ENCODE results near the gene DAZAP1.

DAZAP1 gene

DNA sequence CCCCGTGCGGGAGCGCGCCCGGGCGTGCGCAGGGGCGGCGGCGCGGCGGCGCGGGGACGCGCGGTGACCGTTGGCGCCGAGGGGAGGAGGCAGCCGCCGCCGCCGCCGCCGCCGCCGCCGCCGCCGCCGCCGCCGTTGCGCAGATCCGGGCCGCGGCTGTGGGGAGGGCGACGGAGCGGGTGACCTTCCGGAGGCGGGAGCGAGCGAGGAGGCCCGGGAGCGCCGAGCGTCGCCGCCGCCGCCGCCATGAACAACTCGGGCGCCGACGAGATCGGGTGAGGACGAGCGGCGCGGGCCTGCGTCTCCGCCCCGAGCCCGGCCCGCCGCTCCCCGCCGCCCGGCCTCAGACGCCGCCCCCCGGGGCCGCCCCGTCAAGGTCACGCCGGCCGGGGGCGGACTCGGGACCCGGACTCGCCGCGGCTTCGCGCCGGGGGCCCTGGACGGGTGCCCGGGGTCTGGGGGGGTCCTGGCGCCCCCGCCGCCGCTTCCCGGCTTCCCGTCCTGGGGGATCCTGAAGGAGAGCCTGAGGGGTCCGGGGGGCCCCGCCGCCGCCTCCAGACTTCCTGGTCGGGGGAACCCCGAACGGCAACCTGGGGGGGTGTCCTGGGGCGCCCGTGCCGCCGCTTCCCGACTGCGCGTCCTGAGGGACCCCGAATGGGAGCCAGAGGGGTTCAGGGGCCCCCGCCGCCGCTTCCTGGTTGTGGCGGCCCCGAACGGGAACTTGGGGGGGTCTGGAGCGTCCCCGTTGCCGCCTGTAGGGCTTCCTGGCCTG is at the start of gene DAZAP1:
DAZAP1 (plus strand) TSS at position 59 of the 772 bp plus-strand sequence; CDS start at position 247, 188 bp downstream.
- TF ChIP-seq, protein P1, sequence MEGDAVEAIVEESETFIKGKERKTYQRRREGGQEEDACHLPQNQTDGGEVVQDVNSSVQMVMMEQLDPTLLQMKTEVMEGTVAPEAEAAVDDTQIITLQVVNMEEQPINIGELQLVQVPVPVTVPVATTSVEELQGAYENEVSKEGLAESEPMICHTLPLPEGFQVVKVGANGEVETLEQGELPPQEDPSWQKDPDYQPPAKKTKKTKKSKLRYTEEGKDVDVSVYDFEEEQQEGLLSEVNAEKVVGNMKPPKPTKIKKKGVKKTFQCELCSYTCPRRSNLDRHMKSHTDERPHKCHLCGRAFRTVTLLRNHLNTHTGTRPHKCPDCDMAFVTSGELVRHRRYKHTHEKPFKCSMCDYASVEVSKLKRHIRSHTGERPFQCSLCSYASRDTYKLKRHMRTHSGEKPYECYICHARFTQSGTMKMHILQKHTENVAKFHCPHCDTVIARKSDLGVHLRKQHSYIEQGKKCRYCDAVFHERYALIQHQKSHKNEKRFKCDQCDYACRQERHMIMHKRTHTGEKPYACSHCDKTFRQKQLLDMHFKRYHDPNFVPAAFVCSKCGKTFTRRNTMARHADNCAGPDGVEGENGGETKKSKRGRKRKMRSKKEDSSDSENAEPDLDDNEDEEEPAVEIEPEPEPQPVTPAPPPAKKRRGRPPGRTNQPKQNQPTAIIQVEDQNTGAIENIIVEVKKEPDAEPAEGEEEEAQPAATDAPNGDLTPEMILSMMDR (IDR thresholded peaks at IDR 0.05) = no peak

DNA sequence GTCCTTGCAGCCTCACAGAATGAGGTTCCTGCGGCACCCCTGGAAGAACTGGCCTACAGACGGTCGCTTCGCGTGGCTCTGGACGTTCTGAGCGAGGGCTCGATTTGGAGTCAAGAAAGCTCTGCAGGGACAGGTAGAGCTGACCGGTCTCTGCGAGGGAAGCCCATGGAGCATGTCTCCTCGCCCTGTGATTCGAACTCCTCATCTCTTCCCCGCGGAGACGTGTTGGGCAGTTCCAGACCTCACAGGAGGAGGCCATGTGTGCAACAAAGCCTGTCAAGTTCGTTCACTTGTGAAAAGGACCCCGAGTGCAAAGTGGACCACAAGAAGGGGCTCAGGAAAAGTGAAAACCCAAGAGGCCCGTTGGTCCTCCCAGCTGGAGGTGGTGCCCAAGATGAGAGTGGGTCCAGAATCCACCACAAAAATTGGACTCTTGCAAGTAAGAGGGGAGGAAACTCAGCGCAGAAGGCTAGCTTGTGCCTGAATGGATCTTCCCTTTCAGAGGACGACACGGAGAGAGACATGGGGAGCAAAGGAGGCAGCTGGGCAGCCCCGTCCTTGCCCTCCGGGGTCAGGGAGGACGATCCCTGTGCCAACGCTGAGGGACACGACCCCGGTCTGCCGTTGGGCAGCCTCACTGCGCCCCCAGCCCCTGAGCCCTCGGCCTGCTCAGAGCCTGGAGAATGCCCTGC is 47.1 kb upstream of the DAZAP1 start:
- TF ChIP-seq, protein P1 (IDR thresholded peaks at IDR 0.05) = no peak

DNA sequence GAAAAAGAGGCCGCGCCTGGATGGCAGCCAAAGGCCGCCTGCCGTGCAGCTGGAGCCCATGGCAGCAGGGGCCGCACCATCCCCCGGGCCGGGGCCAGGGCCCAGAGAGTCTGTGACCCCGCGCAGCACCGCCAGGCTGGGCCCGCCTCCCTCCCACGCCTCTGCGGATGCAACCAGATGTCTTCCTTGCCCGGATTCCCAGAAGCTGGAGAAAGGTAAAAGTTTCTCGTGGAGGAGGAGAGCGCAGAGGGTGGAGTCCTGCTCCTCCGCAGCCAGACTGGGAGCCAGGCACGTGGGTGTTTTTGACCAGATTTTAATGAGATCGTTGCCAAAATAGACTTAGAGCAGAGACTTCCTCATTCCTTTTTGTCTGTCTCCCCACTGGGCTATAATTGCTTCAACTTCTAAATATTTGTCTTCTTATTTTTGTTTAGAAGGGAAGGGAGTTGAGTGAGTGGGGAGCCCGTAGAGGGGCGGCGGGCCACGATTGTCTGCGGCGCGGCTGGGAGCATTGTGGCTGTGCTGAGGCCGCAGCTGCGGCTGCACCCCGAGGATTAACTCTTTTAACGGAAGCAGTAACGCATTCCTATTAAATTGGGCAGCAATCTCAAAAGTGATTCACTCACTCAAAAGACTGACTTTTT is 46.4 kb upstream of the DAZAP1 start:
- TF ChIP-seq, protein P1 (IDR thresholded peaks at IDR 0.05) = no peak

DNA sequence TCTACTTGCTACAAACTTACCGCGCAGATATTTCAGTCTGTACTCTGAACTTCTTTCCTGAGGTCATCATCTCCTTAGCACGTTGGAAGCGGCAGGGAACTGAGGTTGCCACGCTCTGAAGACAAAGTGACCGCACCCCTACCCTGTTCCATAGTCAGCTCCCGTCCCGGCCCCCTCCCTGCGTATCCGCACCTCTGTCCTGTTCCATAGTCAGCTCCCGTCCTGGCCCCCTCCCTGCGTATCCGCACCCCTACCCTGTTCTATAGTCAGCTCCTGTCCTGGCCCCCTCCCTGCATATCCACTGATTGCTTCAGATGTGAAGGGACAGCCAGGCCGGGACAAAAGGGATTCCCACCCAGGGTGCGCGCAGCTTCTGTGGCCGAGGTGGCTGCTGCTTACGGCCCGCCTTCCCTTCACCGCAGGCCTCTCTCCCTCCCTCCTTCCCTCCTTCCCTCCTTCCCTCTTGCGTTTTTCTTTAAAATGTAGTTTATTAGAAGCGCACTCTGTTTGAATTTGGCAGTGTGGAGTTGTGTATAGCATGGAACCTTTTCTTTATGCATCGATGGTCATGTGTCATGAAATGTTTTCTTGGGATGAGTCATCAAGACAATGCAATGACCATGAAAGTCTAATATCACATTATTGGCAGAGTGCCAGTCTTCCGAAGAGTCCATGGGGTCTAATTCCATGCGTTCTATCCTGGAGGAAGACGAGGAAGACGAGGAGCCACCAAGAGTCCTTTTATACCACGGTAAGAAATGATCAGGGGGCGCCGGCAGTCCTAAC is 45.6 kb upstream of the DAZAP1 start:
- TF ChIP-seq, protein P1 (IDR thresholded peaks at IDR 0.05) = no peak

DNA sequence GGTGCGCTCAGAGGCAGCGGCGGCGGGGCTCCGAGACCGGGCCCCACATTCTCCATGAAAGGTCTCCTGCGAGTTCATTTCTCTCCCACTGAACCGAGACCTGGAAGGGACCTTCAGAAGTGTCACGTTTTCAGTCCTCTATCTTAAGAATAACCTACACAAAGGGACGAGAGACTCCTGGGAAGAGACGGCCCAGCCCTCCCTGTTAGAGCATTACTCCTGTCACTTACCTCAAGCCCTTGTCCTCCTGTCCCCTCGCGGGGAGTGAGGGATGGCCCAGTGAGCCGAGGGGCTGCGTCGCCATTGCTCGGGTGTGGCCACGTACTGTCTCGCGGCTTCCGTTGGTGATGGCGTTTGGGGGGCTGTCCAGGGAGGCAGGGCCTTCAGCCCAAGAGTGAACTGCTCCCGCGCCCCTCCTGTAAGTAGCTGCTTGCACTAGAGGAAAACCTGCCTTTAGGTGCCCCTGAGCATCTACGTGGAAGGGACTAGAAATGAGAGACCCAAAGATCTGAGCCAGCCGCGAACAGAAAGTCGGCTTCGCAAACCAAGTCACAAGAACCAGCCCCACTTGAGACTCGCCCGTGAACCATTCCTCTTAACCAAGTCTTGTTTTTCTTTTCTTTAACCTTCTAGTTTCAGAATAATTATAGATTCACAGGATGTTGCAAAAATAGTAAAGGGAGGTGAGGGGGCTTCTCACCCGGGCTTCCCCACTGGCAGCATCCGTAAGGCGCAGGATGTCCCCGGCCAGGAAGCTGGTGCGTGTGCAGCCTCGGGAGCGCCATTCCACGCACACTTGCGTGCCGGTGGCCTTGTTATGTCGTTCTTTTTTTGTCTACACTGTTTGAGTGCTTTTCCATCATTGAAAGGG is 44.8 kb upstream of the DAZAP1 start:
- TF ChIP-seq, protein P1 (IDR thresholded peaks at IDR 0.05) = no peak

DNA sequence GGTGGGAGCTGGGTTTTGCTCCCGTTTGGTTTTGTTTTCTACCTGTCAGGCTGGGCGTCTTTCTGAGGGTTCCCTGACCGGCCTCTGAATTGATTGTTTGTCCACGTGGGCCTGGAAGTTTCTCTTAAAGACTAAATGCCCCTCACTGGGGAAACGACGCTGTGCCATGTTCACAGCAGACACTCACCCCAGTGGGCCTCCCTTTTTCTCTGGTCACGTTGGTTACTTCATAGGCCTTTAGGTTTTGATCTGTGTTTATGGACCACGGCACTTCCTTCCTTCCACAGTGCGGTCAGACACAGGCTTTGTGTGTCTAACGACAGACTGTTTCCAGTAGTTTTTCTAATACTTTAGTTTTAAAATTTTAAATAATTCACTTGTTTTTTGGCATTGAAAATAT is 43.8 kb upstream of the DAZAP1 start:
- TF ChIP-seq, protein P1 (IDR thresholded peaks at IDR 0.05) = no peak

All from LNCAP (cell line).